Caco-2 (cell line): ENCODE measurements around the gene HEBP1. TPM values are rescaled to one million over a fixed set of nuclear protein-coding genes. Genes with fewer than 3 reads are reported as not detected.

Experiments used
- BruUV-seq: library from RNA; stranded (reverse); fragments of 400-500 nt; replicated peaks from 2 replicates; lab custom pipeline; 2021; lab: Mats Ljungman, UMichigan
- CTCF ChIA-PET: fragments of 300-600 bp; sonication (Branson Sonifier 250); formaldehyde crosslinking; loops from one replicate; lab custom pipeline; 2022; ENCODE audit warnings: antibody characterized with exemption; lab: Charles Lee
- POLR2A ChIA-PET: fragments of 300-600 bp; sonication (Branson Sonifier 250); formaldehyde crosslinking; loops from one replicate; lab custom pipeline; 2022; ENCODE audit warnings: antibody characterized with exemption; lab: Charles Lee
- DNase-seq, 2 experiments: peaks; one replicate each; pipeline versions ENCODE4 v3.0.0 to v3.0.0-alpha.2; 2020 to 2022
- H3K27me3 ChIP-seq: replicated peaks from 2 replicates; pipeline ENCODE4 v1.6.0; 2011; ENCODE audit warnings: low read length; ENCODE audit not compliant: control insufficient read depth, insufficient read depth
- H3K36me3 ChIP-seq: 2 replicates; pipeline ENCODE4 v1.5.1; 2011; ENCODE audit warnings: low read length; ENCODE audit not compliant: control insufficient read depth, insufficient read depth
- H3K4me1 ChIP-seq: fragments of 250-450 bp; sonication (Bioruptor Pico); 2 replicates; pipeline ENCODE4 v1.5.1; 2020; ENCODE audit warnings: mild to moderate bottlenecking
- H3K4me3 ChIP-seq: 2 replicates; pipeline ENCODE4 v1.5.1; 2011; ENCODE audit warnings: low read depth, mild to moderate bottlenecking, control low read depth, low read length
- H3K9me3 ChIP-seq: fragments of 250-450 bp; sonication (Bioruptor Pico); 2 replicates; pipeline ENCODE4 v1.5.1; 2020; ENCODE audit warnings: mild to moderate bottlenecking, moderate library complexity
- H3K27ac Mint-ChIP-seq: one replicate; pipeline ENCODE4 v1.8.0; 2022; ENCODE audit warnings: mixed read lengths; ENCODE audit not compliant: unreplicated experiment
- H3K27me3 Mint-ChIP-seq: one replicate; pipeline ENCODE4 v1.8.0; 2022; ENCODE audit warnings: mixed read lengths; ENCODE audit not compliant: insufficient read depth, unreplicated experiment
- H3K36me3 Mint-ChIP-seq: one replicate; pipeline ENCODE4 v1.8.0; 2022; ENCODE audit warnings: mild to moderate bottlenecking, mixed read lengths; ENCODE audit not compliant: insufficient read depth, unreplicated experiment
- H3K4me1 Mint-ChIP-seq: one replicate; pipeline ENCODE4 v1.8.0; 2022; ENCODE audit warnings: low read depth, mixed read lengths; ENCODE audit not compliant: unreplicated experiment
- H3K4me3 Mint-ChIP-seq: one replicate; pipeline ENCODE4 v1.8.0; 2022; ENCODE audit warnings: mild to moderate bottlenecking, moderate library complexity, mixed read lengths; ENCODE audit not compliant: unreplicated experiment
- H3K9me3 Mint-ChIP-seq: one replicate; pipeline ENCODE4 v1.8.0; 2022; ENCODE audit warnings: mixed read lengths; ENCODE audit not compliant: unreplicated experiment
- intact Hi-C: fragments of 100-400 bp; cut with micrococcal nuclease; formaldehyde crosslinking; loops from one replicate; pipeline ENCODE4 v1.10.0; 2022; ENCODE audit not compliant: unreplicated experiment
- total RNA-seq: library from RNA; stranded (reverse); gene quantifications from 2 replicates; pipeline ENCODE4 v1.2.3, GENCODE V29; 2022
- TF ChIP-seq, protein P1 (sequence below), 2 experiments: fragments of 200-600 bp in 1 of 2; IDR thresholded peaks; 1 replicate in 1 of 2; 2 replicates in 1 of 2; pipeline versions ENCODE4 v1.5.1 to v1.8.0; 2011 to 2022; ENCODE audit warnings: antibody characterized with exemption in 1 of 2, control low read depth in 1 of 2, inconsistent platforms in 1 of 2, low read depth in 1 of 2, low read length in 1 of 2, mild to moderate bottlenecking in 1 of 2, moderate library complexity in 1 of 2; ENCODE audit not compliant: insufficient read depth in 1 of 2, severe bottlenecking in 1 of 2, unreplicated experiment in 1 of 2

The HEBP1 gene
- total RNA-seq, 1 experiment from 2014 or later = 55.8 TPM

DNA sequence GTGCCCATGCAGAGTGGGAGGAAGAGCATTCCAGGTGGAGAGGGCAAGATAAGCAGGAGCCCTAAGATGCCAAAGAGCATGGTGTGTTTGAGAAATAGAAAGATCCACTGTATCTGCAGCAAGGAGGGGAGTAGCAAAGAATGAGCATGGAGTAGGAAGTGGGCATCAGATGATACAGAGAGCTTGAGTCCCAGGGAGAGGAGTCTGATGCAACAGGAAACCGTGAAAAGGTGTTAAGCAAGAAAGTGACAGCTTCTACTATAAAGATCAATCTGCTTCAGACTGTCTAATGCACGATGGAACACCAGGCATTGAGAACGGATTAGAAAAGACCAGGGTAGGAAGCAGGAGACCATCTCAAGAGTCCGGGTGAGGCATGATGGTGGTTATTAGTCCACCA is 35.8 kb downstream of the HEBP1 start:
- intact Hi-C loops = no loop called here

DNA sequence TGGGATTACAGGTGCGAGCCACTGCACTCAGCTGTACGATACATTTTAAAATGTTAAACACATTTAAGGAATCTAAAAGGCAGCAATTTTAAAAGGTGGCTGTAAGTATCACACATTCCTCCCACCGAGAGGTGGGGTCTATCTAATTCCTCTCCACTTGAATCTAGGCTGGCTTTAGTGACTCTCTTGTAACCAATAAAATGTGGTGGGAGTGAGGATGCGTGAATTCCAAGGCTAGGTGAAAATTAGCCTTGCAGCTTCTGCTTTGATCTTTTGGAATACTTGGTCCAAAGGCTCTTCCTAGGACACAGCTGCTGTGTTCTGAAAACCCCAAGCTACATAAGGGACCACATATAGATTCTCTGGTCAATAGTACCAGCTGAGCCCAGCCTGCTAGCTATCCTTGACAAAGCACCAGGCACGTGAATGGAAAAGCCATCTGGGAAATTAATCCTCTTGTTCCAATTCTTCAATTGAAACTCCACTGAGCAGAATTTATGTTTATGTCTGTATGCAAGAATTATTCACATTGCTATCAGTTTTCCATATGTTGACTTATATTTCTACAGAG is 39.3 kb downstream of the HEBP1 start:
- Mint-ChIP-seq H3K4me1 (no peaks in the 10 kb centered on the region), H3K36me3 (no peaks in the 10 kb centered on the region), H3K27ac (no peak overlapping the region), H3K4me3 (no peak overlapping the region), H3K27me3 (no peaks in the 10 kb centered on the region), H3K9me3 (peaks cover 21% of the 10 kb centered on the region)
- DNase-seq = no peak
- Histone ChIP-seq H3K36me3 (no peaks in the 10 kb centered on the region), H3K27me3 (no peaks in the 10 kb centered on the region), H3K9me3 (no peaks in the 10 kb centered on the region; the same call in 1 of the 2 replicates), H3K4me1 (no peaks in the 10 kb centered on the region), H3K4me3 (no peak overlapping the region)
- ChIA-PET CTCF (no interaction called here), POLR2A (no interaction called here)
- intact Hi-C loops = no loop called here
- BruUV-seq = no TSS peak
- TF ChIP-seq, protein P1, sequence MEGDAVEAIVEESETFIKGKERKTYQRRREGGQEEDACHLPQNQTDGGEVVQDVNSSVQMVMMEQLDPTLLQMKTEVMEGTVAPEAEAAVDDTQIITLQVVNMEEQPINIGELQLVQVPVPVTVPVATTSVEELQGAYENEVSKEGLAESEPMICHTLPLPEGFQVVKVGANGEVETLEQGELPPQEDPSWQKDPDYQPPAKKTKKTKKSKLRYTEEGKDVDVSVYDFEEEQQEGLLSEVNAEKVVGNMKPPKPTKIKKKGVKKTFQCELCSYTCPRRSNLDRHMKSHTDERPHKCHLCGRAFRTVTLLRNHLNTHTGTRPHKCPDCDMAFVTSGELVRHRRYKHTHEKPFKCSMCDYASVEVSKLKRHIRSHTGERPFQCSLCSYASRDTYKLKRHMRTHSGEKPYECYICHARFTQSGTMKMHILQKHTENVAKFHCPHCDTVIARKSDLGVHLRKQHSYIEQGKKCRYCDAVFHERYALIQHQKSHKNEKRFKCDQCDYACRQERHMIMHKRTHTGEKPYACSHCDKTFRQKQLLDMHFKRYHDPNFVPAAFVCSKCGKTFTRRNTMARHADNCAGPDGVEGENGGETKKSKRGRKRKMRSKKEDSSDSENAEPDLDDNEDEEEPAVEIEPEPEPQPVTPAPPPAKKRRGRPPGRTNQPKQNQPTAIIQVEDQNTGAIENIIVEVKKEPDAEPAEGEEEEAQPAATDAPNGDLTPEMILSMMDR (IDR thresholded peaks at IDR 0.05; ENCODE audit: insufficient read depth in 1 of 2, low read depth in 1 of 2, low read length in 1 of 2, severe bottlenecking in 1 of 2, unreplicated experiment in 1 of 2) = no peak

More for the DNA sequence above, 35.8 kb downstream of the HEBP1 start:
- Mint-ChIP-seq H3K9me3 (peaks cover 10% of the 10 kb centered on the region), H3K36me3 (no peaks in the 10 kb centered on the region), H3K4me1 (no peaks in the 10 kb centered on the region), H3K27ac (no peak overlapping the region), H3K27me3 (no peaks in the 10 kb centered on the region), H3K4me3 (no peak overlapping the region)
- TF ChIP-seq, protein P1 (IDR thresholded peaks at IDR 0.05; ENCODE audit: insufficient read depth in 1 of 2, low read depth in 1 of 2, low read length in 1 of 2, severe bottlenecking in 1 of 2, unreplicated experiment in 1 of 2) = no peak
- Histone ChIP-seq H3K9me3 (no peaks in the 10 kb centered on the region; the same call in 1 of the 2 replicates), H3K27me3 (no peaks in the 10 kb centered on the region), H3K36me3 (no peaks in the 10 kb centered on the region), H3K4me1 (no peaks in the 10 kb centered on the region), H3K4me3 (no peak overlapping the region)
- ChIA-PET POLR2A (no interaction called here), CTCF (no interaction called here)
- no TSS peak for BruUV-seq
- DNase-seq = no peak

DNA sequence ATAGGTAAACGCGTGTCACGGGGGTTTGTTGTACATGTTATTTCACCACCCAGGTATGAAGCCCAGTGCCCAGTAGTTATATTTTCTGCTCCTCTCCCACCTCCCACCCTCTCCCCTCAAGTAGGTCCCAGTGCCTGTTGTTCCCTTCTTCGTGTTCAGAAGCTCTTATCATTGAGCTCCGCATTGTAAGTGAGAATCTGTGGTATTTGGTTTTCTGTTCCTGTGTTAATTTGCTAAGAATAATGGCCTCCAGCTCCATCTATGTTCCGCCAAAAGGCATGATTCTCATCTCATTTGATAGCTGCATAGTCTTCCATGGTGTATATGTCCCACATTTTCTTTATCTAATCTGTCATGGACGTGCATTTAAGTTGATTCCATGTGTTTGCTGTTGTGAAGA is 41.2 kb downstream of the HEBP1 start:
- H3K27me3 ChIP-seq = no peaks in the 10 kb centered on the region
- no peaks in the 10 kb centered on the region for H3K9me3 ChIP-seq
- H3K4me3 ChIP-seq = no peak overlapping the region
- Mint-ChIP-seq H3K4me1 (no peaks in the 10 kb centered on the region), H3K27me3 (no peaks in the 10 kb centered on the region), H3K27ac (no peak overlapping the region), H3K9me3 (peaks cover 16% of the 10 kb centered on the region), H3K4me3 (no peak overlapping the region), H3K36me3 (no peaks in the 10 kb centered on the region)
- CTCF ChIA-PET = interaction anchor here (0.6 to 1.0 kb wide), 2 partner anchors 12 to 42 kb away, joined by 3 to 5 read pairs; no protein-coding TSS in a partner anchor
- TF ChIP-seq, protein P1 (IDR thresholded peaks at IDR 0.05; ENCODE audit: insufficient read depth in 1 of 2, low read depth in 1 of 2, low read length in 1 of 2, severe bottlenecking in 1 of 2, unreplicated experiment in 1 of 2) = no peak
- intact Hi-C loops = no loop called here
- no peak for DNase-seq
- no TSS peak for BruUV-seq
- peaks cover 14% of the 10 kb centered on the region for H3K4me1 ChIP-seq
- POLR2A ChIA-PET = no interaction called here
- H3K36me3 ChIP-seq = no peaks in the 10 kb centered on the region
